H54 (cell line): Measurements from ENCODE around the gene ATP11A.

Source experiments
- DNase-seq: peaks from one replicate; pipeline ENCODE4 v3.0.0; 2011; ENCODE audit warnings: low spot score, mixed read lengths; ENCODE audit not compliant: insufficient read length
- FAIRE-seq: peaks from 3 replicates; lab custom pipeline; 2011; peaks lifted over from hg19 to GRCh38; lab: Jason Lieb, UNC
- POLR2A ChIP-seq: IDR thresholded peaks from 2 replicates; pipeline ENCODE4 v1.6.1; 2011; ENCODE audit warnings: low read depth, mild to moderate bottlenecking, low read length

ATP11A gene

GRCh38 chr13:112723771-112724170, 33.9 kb downstream of the ATP11A start:
- no peak for TF ChIP-seq POLR2A
- no peak for DNase-seq
- no peak for FAIRE-seq

GRCh38 chr13:112724788-112725345, 35.0 kb downstream of the ATP11A start:
- DNase-seq (no peak), FAIRE-seq (no peak)
- TF ChIP-seq POLR2A = no peak

DNA sequence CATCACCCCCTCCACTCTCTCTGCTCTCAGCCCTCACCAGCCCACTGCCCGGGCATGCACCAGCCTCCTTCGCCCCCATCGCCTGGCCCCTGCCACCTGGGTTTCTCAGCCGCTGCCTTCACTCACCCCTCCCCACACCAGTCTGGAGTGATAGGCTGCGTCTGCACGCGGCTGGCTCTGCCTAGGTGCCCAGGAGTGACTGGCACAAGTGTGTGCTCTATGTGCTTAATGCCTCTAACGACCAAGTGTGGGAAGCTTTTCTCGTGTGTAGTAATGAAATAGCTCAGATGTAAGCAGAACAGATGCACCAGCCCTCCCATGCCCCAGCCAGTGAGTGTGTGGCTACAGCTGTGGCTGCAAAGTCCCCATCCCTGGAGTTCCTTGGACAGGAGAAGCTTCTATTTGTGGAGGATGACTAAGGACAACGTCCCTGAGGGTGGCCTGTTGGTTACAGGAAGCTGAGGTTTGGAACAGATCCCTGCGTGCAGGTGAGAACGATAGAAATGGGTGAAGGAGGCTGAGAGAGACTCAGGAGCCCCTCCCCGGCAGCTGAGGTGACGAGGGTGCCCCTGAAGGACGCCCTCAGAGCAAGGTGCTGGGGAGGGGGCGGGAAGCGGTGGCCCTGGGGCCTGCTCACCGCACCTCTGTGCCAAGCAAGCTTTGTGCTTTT, 35.6 kb downstream of the ATP11A start:
- no peak for TF ChIP-seq POLR2A
- FAIRE-seq (peak; percentile 81), DNase-seq (peak; percentile 74)

DNA sequence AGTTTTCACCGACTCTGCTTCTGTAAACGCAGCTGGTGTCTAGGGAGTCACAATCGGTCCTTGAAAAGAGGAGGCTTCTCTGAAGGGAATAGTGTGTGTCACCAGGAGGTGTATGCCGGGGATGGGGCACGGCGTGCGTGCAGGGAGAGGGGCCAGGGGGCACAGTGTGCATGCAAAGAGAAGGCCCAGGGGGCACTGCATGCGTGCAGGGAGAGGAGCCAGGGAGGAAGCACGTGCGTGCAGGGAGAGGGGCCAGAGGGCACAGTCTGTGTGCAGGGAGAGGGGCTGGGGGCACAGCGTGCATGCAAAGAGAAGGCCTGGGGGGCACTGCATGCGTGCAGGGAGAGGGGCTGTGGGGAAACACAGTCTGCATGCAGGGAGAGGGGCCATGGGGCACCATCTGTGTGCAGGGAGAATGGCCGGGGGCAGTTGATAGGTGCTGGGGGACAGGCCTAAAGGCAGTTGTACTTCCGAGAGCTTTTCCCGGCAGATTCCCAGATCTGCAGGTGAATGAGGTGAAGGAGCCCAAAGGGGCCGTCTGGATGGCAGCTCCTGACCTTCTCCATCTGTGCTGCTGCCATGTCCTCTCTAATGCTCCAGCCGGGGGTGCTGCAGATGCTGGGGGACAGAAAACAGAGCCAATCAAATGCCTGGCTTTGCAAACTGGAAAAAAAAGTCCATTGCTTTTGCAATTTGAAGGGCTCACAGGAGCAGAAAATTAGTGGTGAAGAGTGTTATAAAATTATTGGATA, 36.4 kb downstream of the ATP11A start:
- DNase-seq (no peak), FAIRE-seq (no peak)
- no peak for TF ChIP-seq POLR2A

DNA sequence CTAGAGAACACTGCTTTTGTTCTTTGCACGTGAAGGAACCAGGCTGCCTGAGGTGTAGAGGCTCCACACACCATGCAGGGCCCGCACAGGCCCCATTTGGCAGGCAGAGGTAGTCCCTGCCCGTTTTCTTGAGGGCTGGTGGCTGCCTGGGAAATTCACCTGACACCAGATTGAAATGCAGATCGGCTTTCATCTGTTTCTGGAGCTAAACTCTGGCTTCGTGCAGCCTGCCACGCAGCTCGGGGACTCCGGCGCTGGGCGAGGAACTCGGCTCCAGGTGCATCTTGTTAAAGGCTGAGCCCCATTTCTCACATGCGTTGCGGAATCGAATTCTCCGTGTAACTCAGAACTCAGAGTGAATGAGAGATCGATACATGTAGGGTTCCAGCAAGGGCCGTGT, 37.7 kb downstream of the ATP11A start:
- DNase-seq (no peak), FAIRE-seq (no peak)
- TF ChIP-seq POLR2A = no peak

- DNase-seq = no peak
- FAIRE-seq = no peak
- TF ChIP-seq POLR2A = no peak
Measured at GRCh38 chr13:112728375-112729126, 38.7 kb downstream of the ATP11A start.

DNA sequence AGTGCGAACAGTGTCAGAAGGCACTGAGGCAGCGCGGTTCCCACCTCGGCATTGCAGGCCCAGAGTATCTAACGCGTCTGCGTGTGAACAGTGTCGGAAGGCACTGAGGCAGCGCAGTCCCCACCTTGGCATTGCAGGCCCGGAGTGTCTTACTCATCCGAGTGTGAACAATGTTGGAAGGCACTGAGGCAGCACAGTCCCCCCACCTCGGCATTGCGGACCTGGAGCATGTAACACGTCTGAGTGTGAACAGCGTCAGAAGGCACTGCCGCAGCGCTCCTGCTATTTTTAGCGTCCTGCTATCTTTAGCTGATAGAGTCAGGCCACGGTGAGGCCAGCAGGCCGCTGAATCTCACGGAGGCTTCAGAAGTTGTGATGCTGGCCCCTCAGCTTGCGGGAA, 39.6 kb downstream of the ATP11A start:
- TF ChIP-seq POLR2A = no peak
- no peak for FAIRE-seq

DNA sequence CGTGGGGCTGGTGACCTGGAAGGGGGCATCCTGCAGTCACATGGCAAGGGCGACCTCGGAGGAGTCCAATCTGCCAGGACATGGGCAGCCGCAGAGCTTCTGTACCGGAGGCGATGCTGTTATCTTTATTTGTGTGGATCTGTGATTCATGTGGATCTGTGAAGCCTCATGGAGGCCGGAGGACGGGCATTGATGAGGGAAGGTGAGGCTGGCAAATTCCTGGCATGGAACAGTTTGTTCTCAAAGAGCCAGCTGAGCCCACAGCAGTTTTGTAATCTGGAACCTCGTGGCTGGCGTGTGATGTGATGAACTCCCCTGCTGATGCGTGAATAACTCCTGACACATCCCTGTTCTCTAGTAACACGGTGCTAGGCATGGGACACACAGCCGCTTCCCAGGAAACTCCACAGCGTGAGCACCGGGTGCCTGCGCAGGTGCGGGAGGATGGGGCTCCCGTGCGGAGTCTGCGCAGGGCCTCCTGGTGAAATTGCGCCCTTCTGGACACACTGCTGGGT, 40.4 kb downstream of the ATP11A start:
- DNase-seq (no peak), FAIRE-seq (no peak)
- no peak for TF ChIP-seq POLR2A

More for the DNA sequence above, 39.6 kb downstream of the ATP11A start:
- DNase-seq = no peak

DNA sequence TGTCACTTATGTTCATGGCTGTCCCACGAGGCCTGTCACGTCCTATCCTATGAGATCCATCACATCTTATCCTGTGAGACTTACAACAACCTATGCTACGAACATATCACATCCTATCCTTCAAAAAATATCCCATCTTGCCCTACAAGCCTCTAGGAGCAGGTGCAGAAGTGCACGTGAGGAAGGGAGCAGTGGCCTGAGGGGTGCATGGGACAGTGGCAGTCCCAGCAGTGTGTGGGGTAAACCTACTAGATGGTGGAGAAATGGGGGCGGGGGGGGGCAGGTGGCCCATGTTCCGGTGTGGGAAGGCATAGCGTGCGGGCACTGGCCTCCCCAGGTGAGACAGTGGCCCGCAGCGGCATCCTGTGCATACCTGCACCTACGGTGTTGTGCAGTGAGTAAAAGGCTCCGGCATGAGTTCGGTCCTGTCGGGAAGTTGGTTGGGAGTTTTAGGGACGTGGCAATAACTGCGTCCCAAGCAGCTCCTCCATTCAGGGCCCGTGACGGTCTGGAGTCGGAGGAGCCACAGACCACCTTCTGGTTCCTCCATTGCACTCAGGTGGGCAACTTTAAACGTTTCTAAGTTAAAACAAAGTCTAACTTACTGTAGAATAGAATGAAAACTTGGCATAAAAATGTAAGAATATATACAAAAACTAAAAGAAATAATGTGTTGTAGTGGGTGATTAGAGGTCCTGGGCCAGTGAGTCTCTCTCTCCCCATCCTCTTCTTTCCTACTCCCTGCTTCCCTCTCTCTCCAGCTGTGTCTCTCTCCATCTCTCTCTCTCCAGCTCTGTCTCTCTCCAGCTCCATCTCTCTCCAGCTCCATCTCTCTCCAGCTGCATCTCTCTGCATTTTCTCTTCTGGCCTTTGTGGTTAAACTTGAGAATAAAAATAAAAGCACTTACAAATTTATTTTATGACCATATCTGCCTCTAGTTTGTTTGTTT, 42.1 kb downstream of the ATP11A start:
- no peak for TF ChIP-seq POLR2A
- FAIRE-seq (no peak), DNase-seq (no peak)

- DNase-seq (no peak), FAIRE-seq (no peak)
- TF ChIP-seq POLR2A = no peak
Measured at GRCh38 chr13:112732679-112733078, 42.8 kb downstream of the ATP11A start.

- peak; percentile 55 for FAIRE-seq
- TF ChIP-seq POLR2A = no peak
Measured at GRCh38 chr13:112733112-112733511, 43.3 kb downstream of the ATP11A start.

GRCh38 chr13:112733661-112734379, 44.0 kb downstream of the ATP11A start:
- no peak for TF ChIP-seq POLR2A
- FAIRE-seq (no peak), DNase-seq (no peak)

More at GRCh38 chr13:112733112-112733511, 43.3 kb downstream of the ATP11A start:
- no peak for DNase-seq
